HG03521 (cell line): ENCODE data around the gene RPL5.

Source experiments
- ATAC-seq: cut with Tn5 transposase; IDR thresholded peaks from one replicate; pipeline ENCODE4 v1.9.1; 2021; ENCODE audit warnings: mild to moderate bottlenecking, moderate library complexity; ENCODE audit not compliant: unreplicated experiment

RPL5 gene

GRCh38 chr1:92817986-92818764 lies 13.7 kb upstream of the RPL5 start:
- ATAC-seq: peak; percentile 77

- no peak for ATAC-seq
Observed at GRCh38 chr1:92820024-92820423, 11.8 kb upstream of the RPL5 start.

- no peak for ATAC-seq
Observed at GRCh38 chr1:92820551-92820950, 11.3 kb upstream of the RPL5 start.

GRCh38 chr1:92822879-92823278 lies 9.0 kb upstream of the RPL5 start:
- ATAC-seq: no peak

GRCh38 chr1:92826792-92827191 lies 5.0 kb upstream of the RPL5 start:
- no peak for ATAC-seq

- ATAC-seq: no peak
Observed at GRCh38 chr1:92831368-92831761, 475 bp upstream of the RPL5 start.

- ATAC-seq: no peak
Observed at GRCh38 chr1:92832537-92833114, 786 bp downstream of the RPL5 start.

- ATAC-seq: no peak
Observed at GRCh38 chr1:92833840-92834239, 2.0 kb downstream of the RPL5 start.

- ATAC-seq: no peak
Observed at GRCh38 chr1:92834617-92835016, 2.8 kb downstream of the RPL5 start.

GRCh38 chr1:92837062-92837461 lies 5.2 kb downstream of the RPL5 start:
- ATAC-seq: no peak

GRCh38 chr1:92838519-92838918 lies 6.7 kb downstream of the RPL5 start:
- ATAC-seq: no peak

GRCh38 chr1:92839442-92839841 lies 7.6 kb downstream of the RPL5 start:
- ATAC-seq: no peak

GRCh38 chr1:92840600-92840999 lies 8.8 kb downstream of the RPL5 start:
- no peak for ATAC-seq

GRCh38 chr1:92842082-92843045 lies 10.5 kb downstream of the RPL5 start:
- no peak for ATAC-seq

- no peak for ATAC-seq
Observed at GRCh38 chr1:92843046-92843423, 11.2 kb downstream of the RPL5 start.

- ATAC-seq: no peak
Observed at GRCh38 chr1:92843429-92844352, 11.9 kb downstream of the RPL5 start.

- no peak for ATAC-seq
Observed at GRCh38 chr1:92844439-92844838, 12.6 kb downstream of the RPL5 start.

- no peak for ATAC-seq
Observed at GRCh38 chr1:92845908-92846307, 14.1 kb downstream of the RPL5 start.

GRCh38 chr1:92848201-92848600 lies 16.4 kb downstream of the RPL5 start:
- no peak for ATAC-seq

- ATAC-seq: no peak
Observed at GRCh38 chr1:92850019-92850418, 18.2 kb downstream of the RPL5 start.

GRCh38 chr1:92851729-92852128 lies 19.9 kb downstream of the RPL5 start:
- no peak for ATAC-seq
